GM12878 (cell line): Measurements from ENCODE around the gene DNTTIP2. TPM values are rescaled to one million over a fixed set of nuclear protein-coding genes. Genes with fewer than 3 reads are reported as not detected.

Source experiments
- ASH2L ChIP-seq: fragments of 300-600, 200-600 bp; sonication (generic); IDR thresholded peaks from 2 replicates; pipeline ENCODE4 v1.6.1; 2017; ENCODE audit warnings: low read depth, mild to moderate bottlenecking, borderline replicate concordance
- BCL3 ChIP-seq: IDR thresholded peaks from 2 replicates; pipeline ENCODE4 v1.6.1; 2011; ENCODE audit warnings: borderline replicate concordance, low read depth, mild to moderate bottlenecking, moderate library complexity, low read length; ENCODE audit not compliant: insufficient read depth, poor library complexity, severe bottlenecking
- BCLAF1 ChIP-seq: fragments of 450-650 bp; IDR thresholded peaks from 2 replicates; pipeline ENCODE4 v1.6.1; 2017; ENCODE audit warnings: antibody characterized with exemption, mild to moderate bottlenecking, moderate library complexity
- BMI1 ChIP-seq: fragments of 450-650 bp; IDR thresholded peaks from 2 replicates; pipeline ENCODE4 v1.6.1; 2016; ENCODE audit warnings: mild to moderate bottlenecking, moderate library complexity, borderline replicate concordance
- CEBPB ChIP-seq, 2 experiments: fragments of 150-350 bp in 1 of 2; IDR thresholded peaks; 2 replicates each; pipeline ENCODE4 v1.6.1; 2012 to 2014; ENCODE audit warnings: low read depth in 2 of 2, low read length in 2 of 2, borderline replicate concordance in 1 of 2, inconsistent platforms in 1 of 2
- FOS ChIP-seq: IDR thresholded peaks from 3 replicates; pipeline ENCODE4 v1.6.1; 2011; ENCODE audit warnings: borderline replicate concordance; ENCODE audit not compliant: insufficient read length; ENCODE audit errors: extremely low read depth
- HDAC2 ChIP-seq: fragments of 200-600 bp; sonication (generic); IDR thresholded peaks from 2 replicates; pipeline ENCODE4 v1.6.1; 2017
- IRF5 ChIP-seq: fragments of 450-650 bp; IDR thresholded peaks from 2 replicates; pipeline ENCODE4 v1.6.1; 2017; ENCODE audit warnings: borderline replicate concordance
- JUND ChIP-seq: IDR thresholded peaks from 2 replicates; pipeline ENCODE4 v1.6.1; 2012; ENCODE audit warnings: low read depth, mild to moderate bottlenecking, low read length, improper control_type of control experiment, moderate library complexity
- KAT2A ChIP-seq: conservative IDR thresholded peaks from 2 replicates; pipeline ENCODE4 v1.6.1; 2011; ENCODE audit warnings: low read depth, low read length; ENCODE audit not compliant: control insufficient read depth
- MEF2A ChIP-seq: IDR thresholded peaks from 2 replicates; pipeline ENCODE4 v1.6.1; 2011; ENCODE audit warnings: low read depth, mild to moderate bottlenecking, low read length, moderate library complexity; ENCODE audit not compliant: insufficient read depth
- MTA2 ChIP-seq: fragments of 450-650 bp; IDR thresholded peaks from 2 replicates; pipeline ENCODE4 v1.6.1; 2016; ENCODE audit warnings: low read depth, mild to moderate bottlenecking, moderate library complexity
- MYB ChIP-seq: fragments of 150-350 bp; IDR thresholded peaks from 2 replicates; pipeline ENCODE4 v1.6.1; 2014; ENCODE audit warnings: mild to moderate bottlenecking, low read depth, low read length, borderline replicate concordance
- NR2C1 ChIP-seq: fragments of 450-650 bp; IDR thresholded peaks from 2 replicates; pipeline ENCODE4 v1.6.1; 2017; ENCODE audit warnings: antibody characterized with exemption, mild to moderate bottlenecking, moderate library complexity
- SIX5 ChIP-seq: IDR thresholded peaks from 2 replicates; pipeline ENCODE4 v1.6.1; 2011; ENCODE audit warnings: mild to moderate bottlenecking, low read depth, low read length, moderate library complexity; ENCODE audit not compliant: severe bottlenecking
- SKIL ChIP-seq: fragments of 450-650 bp; IDR thresholded peaks from 2 replicates; pipeline ENCODE4 v1.6.1; 2017; ENCODE audit warnings: mild to moderate bottlenecking, low read depth, inconsistent platforms; ENCODE audit not compliant: poor library complexity, severe bottlenecking
- WRNIP1 ChIP-seq: IDR thresholded peaks from 2 replicates; pipeline ENCODE4 v1.6.1; 2011; ENCODE audit warnings: low read depth, low read length, improper control_type of control experiment, borderline replicate concordance
- ZBTB33 ChIP-seq: fragments of 450-650 bp; IDR thresholded peaks from 2 replicates; pipeline ENCODE4 v1.6.1; 2017; ENCODE audit warnings: mild to moderate bottlenecking
- ZNF384 ChIP-seq: IDR thresholded peaks from 2 replicates; pipeline ENCODE4 v1.6.1; 2012; ENCODE audit warnings: low read depth, mild to moderate bottlenecking, low read length, improper control_type of control experiment, borderline replicate concordance
- polyA plus RNA-seq, 11 experiments: library from polyadenylated mRNA; depleted of rRNA in 4 of 11; unstranded in 6 of 11; stranded (reverse) in 5 of 11; fragments of >200 nt; fragmentation: Nextera tagmentation in 4 of 11; fragmentation: Illumina TruSeq in 1 of 11; extraction: Ambion mirVana in 4 of 11; extraction: Trizol in 1 of 11; gene quantifications; 1 replicate in 1 of 11; 2 replicates in 10 of 11; pipeline versions ENCODE4 v1.2.1 to v1.2.3, GENCODE V29; 2011 to 2016; ENCODE audit warnings: inconsistent platforms in 2 of 11, missing spikeins in 2 of 11, low read depth in 1 of 11
- total RNA-seq, 4 experiments: library from RNA; depleted of rRNA in 3 of 4; stranded (reverse); fragments of >200 nt in 3 of 4; fragmentation: Illumina TruSeq in 1 of 4; extraction: Trizol in 1 of 4; gene quantifications; 2 replicates each; pipeline versions ENCODE4 v1.2.1 to v1.2.3, GENCODE V29; 2013 to 2021

The DNTTIP2 gene
- total and polyA plus RNA-seq, 10 of the 15 experiments (the other 5 are each of a cell fraction or from before 2014, with no cell fraction given), result 34.3 to 99.2 (median 74.9) TPM

- no peak for TF ChIP-seq MYB
- TF ChIP-seq MEF2A, result peak; percentile 62; the same call in 1 of the 2 replicates
- TF ChIP-seq MTA2, result no peak; the same call in 1 of the 2 replicates
- no peak for TF ChIP-seq CEBPB (IDR thresholded peaks at IDR 0.05; ENCODE audit: borderline replicate concordance in 1 of 2, low read depth in 2 of 2, low read length in 2 of 2)
- 0 out of 2 replicates have a peak, but pooled peaks have one; percentile 36 for TF ChIP-seq NR2C1
- no peak for TF ChIP-seq BMI1
- TF ChIP-seq ZNF384, result no peak
- TF ChIP-seq KAT2A, result no peak
- TF ChIP-seq BCLAF1, result no peak
- no peak for TF ChIP-seq ASH2L
- peak; percentile 55 for TF ChIP-seq SIX5
- no peak for TF ChIP-seq WRNIP1
- peak; percentile 75 for TF ChIP-seq IRF5
- TF ChIP-seq JUND, result no peak
- no peak for TF ChIP-seq FOS
- TF ChIP-seq ZBTB33, result no peak
- no peak for TF ChIP-seq SKIL
- no peak for TF ChIP-seq HDAC2
- TF ChIP-seq BCL3, result peak; percentile 37
Observed at GRCh38 chr1:93878889-93879586, at the start of gene DNTTIP2 (continued).
